Activated naive CD4-positive, alpha-beta T cell treated with anti-CD3 and anti-CD28 coated beads for 36 hours (primary cell): ENCODE data around the gene GAS7. TPM values are rescaled to one million over a fixed set of nuclear protein-coding genes. Genes with fewer than 3 reads are reported as not detected.

Source experiments
- CTCF ChIA-PET: fragments of 350-600 bp; sonication (Branson Sonifier 250); formaldehyde crosslinking; loops from one replicate; lab custom pipeline; 2021; ENCODE audit warnings: antibody characterized with exemption; lab: Charles Lee
- DNase-seq: peaks from one replicate; pipeline ENCODE4 v3.0.0-alpha.2; 2020
- H3K27ac Mint-ChIP-seq: one replicate; pipeline ENCODE4 v1.8.0; 2021; ENCODE audit warnings: mild to moderate bottlenecking, mixed read lengths
- H3K27me3 Mint-ChIP-seq: one replicate; pipeline ENCODE4 v1.8.0; 2021; ENCODE audit warnings: low read depth, mixed read lengths
- H3K36me3 Mint-ChIP-seq: one replicate; pipeline ENCODE4 v1.8.0; 2021; ENCODE audit warnings: low read depth, mixed read lengths
- H3K4me1 Mint-ChIP-seq: one replicate; pipeline ENCODE4 v1.8.0; 2021; ENCODE audit warnings: low read depth, mixed read lengths
- H3K4me3 Mint-ChIP-seq: one replicate; pipeline ENCODE4 v1.8.0; 2021; ENCODE audit warnings: mild to moderate bottlenecking, moderate library complexity, mixed read lengths
- H3K9me3 Mint-ChIP-seq: one replicate; pipeline ENCODE4 v1.8.0; 2021; ENCODE audit warnings: mixed read lengths
- intact Hi-C: fragments of 100-400 bp; cut with micrococcal nuclease; formaldehyde crosslinking; loops from one replicate; pipeline ENCODE4 v1.15.1; 2023
- total RNA-seq, 2 experiments: library from RNA; stranded (reverse); gene quantifications; one replicate each; pipeline ENCODE4 v1.2.3, GENCODE V29; 2021

Gene GAS7
- total RNA-seq, 2 experiments from 2014 or later: 0.31 to 0.52 TPM

DNA sequence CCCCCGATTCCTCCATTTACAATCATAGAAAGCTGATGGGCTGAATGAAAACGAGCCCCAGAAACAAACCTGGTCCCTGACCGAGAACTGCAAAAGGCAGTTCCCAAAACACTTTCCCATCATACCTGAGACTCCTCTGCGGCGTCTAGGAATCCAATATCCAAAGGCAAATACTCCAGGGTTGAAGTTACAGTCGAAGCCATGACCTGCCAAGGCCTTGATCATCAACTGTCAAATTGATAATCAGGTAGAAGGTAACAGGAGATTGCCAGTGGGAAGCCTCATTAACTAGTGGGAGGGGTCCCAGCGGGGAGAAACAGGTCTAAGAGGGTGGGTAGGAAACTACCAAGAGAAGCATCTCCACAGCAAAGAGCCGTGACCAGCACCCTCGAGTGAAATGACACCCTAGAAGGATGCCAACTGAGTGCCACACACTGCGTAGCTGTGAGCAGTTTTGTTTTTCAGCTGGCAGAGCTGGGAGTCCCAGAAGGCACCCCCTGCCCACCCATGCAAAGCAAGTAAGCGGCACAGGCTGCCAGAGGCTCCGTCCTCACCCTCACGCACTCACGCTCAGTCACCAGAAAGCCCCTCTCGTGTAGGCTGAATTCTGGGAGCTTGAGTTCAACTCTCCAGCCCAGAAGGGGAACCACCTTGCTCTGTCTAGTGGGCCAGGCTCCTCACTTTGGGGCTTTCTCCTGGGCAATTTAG is 146.1 kb downstream of the GAS7 start:
- H3K27me3 Mint-ChIP-seq: no peaks in the 10 kb centered on the region
- DNase-seq: no peak
- H3K27ac Mint-ChIP-seq: no peak overlapping the region
- H3K36me3 Mint-ChIP-seq: no peaks in the 10 kb centered on the region
- no peaks in the 10 kb centered on the region for H3K9me3 Mint-ChIP-seq
- intact Hi-C loops: no loop called here
- no peak overlapping the region for H3K4me3 Mint-ChIP-seq
- H3K4me1 Mint-ChIP-seq: no peaks in the 10 kb centered on the region
- CTCF ChIA-PET: no interaction called here

DNA sequence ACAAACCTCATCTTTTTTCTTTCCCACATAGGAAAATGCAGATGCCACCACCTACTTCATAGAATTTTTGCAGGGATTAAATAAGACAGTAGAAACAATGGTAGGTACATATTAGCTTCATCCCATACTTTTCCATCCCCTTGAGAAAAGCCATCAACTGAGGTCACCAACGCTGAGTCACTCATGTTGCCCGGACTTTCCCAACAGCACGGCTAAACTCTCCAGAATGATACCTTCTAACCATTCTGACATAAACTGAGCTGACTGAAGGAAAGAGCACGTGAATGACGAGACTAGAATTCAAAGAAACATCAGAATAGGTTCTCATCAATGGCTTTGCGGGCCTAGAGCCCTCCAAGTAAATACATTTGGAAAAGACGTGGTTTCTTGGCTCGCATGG is 147.3 kb downstream of the GAS7 start:
- Mint-ChIP-seq H3K27ac (no peak overlapping the region), H3K36me3 (no peaks in the 10 kb centered on the region), H3K4me1 (no peaks in the 10 kb centered on the region), H3K27me3 (no peaks in the 10 kb centered on the region), H3K4me3 (no peak overlapping the region), H3K9me3 (no peaks in the 10 kb centered on the region)
- CTCF ChIA-PET: no interaction called here
- intact Hi-C loops: no loop called here
- no peak for DNase-seq

DNA sequence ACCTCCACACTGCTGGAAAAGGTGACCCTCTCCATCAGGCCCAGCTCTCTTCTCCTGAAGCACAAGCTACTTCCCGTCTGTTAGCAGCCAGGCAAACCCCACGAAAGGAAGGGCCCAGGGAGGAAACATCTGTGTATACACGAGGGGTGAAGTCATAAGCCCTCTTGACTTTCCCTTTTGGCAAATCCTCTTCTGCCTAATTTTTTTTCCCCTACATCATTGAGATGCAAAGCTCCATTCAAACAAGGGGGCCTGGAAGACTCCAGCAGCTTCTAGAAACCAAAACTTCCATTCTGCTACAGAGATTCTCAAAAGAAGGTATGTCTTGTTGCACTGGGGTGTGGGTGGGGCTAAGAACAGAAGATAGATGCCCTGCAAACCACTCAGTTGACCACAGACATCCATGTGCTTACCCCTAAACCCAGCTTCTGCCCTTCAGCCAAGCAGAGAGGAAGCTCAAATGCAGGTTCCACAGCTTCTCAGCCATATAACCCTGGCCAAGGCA is 147.8 kb downstream of the GAS7 start:
- Mint-ChIP-seq H3K36me3 (no peaks in the 10 kb centered on the region), H3K27ac (no peak overlapping the region), H3K4me1 (no peaks in the 10 kb centered on the region), H3K4me3 (no peak overlapping the region), H3K9me3 (no peaks in the 10 kb centered on the region), H3K27me3 (no peaks in the 10 kb centered on the region)
- intact Hi-C loops: no loop called here
- DNase-seq: no peak
- CTCF ChIA-PET: no interaction called here

DNA sequence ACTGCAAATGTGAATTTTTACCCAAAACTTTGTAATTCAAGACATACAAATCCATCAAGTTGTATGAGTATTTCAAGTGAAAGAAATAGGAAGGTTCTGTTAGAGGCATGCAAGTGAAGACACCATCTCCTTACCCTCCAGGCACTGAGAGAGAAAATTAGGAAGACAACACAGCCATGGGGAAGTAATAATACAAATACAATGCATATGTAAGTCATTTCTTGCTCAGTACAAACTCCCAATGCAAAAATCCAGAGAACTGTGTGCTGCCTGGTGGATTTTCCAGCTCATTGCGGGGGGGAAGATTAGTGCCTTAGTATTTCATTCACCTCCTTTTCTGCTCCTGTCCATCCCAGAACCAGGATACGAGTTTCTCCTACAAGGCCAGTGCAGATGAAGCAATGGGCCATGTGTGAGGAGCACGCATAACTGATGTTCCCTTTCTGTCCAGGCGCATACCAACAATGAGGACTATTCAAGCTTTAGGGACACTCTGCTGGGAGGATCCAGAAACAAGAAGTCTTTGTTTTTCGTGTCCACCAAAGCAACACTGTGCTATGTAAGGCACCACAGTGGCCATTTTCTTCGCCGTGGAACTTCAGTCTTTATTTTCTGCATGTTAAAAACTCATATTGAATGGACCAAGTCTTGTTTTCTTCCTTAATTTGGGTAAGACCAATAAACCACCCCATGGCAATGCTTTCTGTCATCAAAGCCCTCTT is 149.6 kb downstream of the GAS7 start:
- CTCF ChIA-PET: no interaction called here
- intact Hi-C loops: no loop called here
- Mint-ChIP-seq H3K9me3 (no peaks in the 10 kb centered on the region), H3K36me3 (no peaks in the 10 kb centered on the region), H3K4me3 (no peak overlapping the region), H3K4me1 (no peaks in the 10 kb centered on the region), H3K27me3 (no peaks in the 10 kb centered on the region), H3K27ac (no peak overlapping the region)
- DNase-seq: no peak

DNA sequence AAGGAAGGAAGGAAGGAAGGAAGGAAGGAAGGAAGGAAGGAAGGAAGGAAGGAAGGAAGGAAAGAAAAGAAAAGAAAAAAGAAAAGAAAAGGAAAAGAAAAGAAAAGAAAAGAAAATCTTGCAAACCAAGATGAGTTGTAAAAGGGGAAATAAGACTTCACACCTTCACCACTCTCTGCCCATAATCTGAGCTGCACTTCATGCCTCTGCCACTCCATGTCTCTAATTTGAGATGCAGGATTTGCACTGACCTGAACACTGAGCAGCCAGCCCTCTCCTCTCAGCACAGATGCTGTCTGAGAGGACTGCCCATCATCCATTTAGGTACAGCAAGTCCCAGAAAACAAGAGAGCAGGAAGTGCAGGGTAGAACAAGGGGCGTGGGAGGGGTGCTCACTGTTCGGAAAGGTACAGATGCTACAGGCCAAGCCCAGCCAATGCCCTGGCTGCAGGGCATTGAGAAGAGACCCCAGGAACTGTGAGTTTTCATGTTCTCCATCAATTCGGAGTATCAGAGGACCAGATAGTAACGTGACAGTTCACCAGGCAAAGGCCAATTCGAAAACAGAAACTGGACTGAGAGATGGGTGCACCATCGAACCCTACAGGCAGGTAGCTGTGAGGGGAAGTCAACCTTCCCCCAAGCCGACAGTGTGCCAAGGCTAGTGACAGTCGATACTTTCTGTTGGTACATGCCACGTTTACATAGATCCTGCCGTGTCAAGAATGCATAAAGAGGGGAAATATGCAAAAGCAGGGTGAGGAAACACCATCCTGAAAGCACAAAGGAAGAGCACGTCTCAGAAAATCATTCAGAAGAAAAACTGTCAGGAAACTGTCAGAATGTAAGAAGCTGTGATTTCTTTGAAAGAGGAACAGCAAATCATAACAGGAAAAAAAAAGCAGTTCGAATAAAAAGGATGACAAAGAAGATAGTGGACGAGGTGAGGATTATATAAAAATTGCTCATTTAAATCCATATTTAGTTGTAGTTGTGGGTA is 151.3 kb downstream of the GAS7 start:
- Mint-ChIP-seq H3K4me1 (no peaks in the 10 kb centered on the region), H3K27me3 (no peaks in the 10 kb centered on the region), H3K36me3 (no peaks in the 10 kb centered on the region), H3K27ac (no peak overlapping the region), H3K4me3 (no peak overlapping the region), H3K9me3 (no peaks in the 10 kb centered on the region)
- CTCF ChIA-PET: no interaction called here
- no peak for DNase-seq
- intact Hi-C loops: no loop called here

DNA sequence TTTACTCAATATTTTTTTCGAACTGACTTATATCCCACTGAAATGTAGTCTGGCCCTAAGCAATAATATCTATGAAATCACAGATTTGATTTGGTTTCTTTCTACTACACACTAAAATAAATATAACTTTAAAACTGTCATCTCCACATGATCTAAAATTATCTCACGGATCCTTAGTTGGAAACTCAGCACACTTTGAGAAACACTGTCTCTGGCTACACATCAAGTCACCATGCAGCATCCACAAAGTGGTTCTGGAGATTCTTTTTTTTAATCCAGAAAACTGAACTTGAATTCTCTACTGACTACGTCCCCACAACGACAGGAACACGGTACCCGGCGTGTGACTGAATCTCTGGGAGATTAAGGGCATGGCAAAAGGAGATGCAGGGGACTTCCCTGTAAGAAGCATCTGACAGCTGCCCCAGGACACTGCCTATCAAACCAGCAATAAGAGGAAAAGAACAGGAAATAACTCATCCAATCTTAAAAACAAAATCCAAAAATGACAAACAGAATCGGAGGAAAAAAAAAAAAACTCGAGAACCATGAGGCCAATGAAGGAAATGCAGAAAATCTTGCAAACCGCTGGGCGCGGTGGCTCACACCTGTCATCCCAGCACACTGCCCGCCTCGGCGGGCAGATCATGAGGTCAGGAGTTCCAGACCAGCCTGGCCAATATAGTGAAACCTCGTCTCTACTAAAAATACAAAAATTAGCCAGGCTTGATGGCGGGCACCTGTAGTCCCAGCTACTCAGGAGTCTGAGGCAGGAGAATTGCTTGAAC is 152.3 kb downstream of the GAS7 start:
- CTCF ChIA-PET: no interaction called here

DNA sequence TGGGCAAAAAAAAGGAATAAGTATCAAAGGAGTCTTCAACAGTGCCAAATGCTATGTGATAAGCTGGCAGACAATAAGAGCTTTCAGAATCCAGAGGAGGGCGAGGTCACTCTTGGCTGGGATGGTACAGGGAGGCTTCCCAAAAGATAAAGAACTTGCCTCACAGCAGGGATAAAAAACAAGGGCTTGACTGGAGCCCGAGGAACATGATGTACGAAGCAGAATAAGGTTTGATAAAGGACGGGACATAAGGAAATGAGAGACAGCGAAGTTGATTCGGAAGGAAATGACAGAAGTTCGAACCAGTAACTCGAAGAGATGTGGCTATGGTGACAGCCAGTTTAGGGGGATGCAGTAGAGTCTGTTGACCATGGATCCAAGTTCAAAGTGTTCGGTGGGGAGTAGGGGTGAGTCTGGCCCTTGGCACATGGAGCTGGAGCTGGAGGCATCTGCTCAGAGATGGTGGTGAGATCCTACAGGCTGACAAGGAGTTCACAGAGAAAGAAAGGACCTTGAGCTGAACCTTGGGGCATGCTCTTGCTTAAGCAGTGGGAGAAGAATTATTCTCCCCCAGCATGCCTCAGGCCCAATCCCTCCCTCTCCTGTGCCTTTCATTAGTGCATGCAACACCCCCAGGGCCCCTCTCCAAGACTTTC is 155.7 kb downstream of the GAS7 start:
- Mint-ChIP-seq H3K27me3 (no peaks in the 10 kb centered on the region), H3K4me1 (no peaks in the 10 kb centered on the region), H3K4me3 (no peak overlapping the region), H3K9me3 (no peaks in the 10 kb centered on the region), H3K36me3 (no peaks in the 10 kb centered on the region), H3K27ac (no peak overlapping the region)
- no peak for DNase-seq
- CTCF ChIA-PET: no interaction called here
- intact Hi-C loops: no loop called here

More for the DNA sequence above, 152.3 kb downstream of the GAS7 start:
- DNase-seq: no peak
- no peak overlapping the region for H3K4me3 Mint-ChIP-seq
- H3K36me3 Mint-ChIP-seq: no peaks in the 10 kb centered on the region
- intact Hi-C loops: no loop called here
- no peaks in the 10 kb centered on the region for H3K4me1 Mint-ChIP-seq
- H3K9me3 Mint-ChIP-seq: no peaks in the 10 kb centered on the region
- H3K27me3 Mint-ChIP-seq: no peaks in the 10 kb centered on the region
- no peak overlapping the region for H3K27ac Mint-ChIP-seq

DNA sequence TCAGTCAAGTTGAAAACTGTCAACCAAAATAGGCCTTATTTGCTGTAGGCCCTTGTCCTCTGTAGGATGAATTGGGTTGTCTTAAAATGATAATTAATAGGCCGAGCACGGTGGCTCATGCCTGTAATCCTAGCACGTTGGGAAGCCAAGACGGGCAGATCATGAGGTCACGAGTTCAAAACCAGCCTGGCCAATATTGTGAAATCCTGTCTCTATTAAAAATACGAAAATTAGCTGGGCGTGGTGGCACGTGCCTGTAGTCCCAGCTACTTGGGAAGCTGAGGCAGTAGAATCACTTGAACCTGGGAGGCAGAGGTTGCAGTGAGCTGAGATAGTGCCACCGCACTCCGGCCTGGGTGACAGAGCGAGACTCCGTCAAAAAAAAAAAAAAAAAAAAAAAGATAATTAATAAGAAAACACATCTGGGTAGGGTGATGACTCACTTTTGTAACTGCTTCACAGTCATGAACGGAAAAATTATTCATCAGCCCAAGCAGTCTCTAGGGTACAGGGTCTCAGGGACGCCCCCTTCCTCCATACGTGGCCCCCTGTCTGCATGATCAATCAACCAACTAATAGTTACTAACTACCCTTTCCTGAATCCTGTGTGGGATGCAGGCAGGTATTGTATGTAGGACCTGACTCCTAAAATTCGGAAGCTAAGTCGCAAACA is 156.4 kb downstream of the GAS7 start:
- CTCF ChIA-PET: no interaction called here
- Mint-ChIP-seq H3K36me3 (no peaks in the 10 kb centered on the region), H3K27me3 (no peaks in the 10 kb centered on the region), H3K27ac (no peak overlapping the region), H3K4me1 (no peaks in the 10 kb centered on the region), H3K9me3 (no peaks in the 10 kb centered on the region), H3K4me3 (no peak overlapping the region)
- intact Hi-C loops: no loop called here
- DNase-seq: no peak

DNA sequence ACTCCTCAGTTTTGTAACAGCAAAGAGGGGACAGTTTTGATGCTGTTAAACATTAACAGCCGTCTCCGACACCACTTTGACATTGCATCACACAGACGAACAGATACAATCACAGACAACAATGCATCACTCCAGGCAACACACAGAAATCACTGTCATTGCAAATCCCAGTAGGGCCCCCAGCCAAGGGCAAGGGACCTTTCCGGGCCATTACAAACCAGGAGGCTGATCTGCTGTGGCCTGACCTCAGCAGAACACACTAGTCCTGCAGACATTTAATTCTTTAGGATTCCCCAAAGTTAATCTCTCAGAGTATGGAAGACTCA is 157.2 kb downstream of the GAS7 start:
- no peak for DNase-seq
- Mint-ChIP-seq H3K4me3 (no peak overlapping the region), H3K36me3 (no peaks in the 10 kb centered on the region), H3K9me3 (no peaks in the 10 kb centered on the region), H3K4me1 (no peaks in the 10 kb centered on the region), H3K27me3 (no peaks in the 10 kb centered on the region), H3K27ac (no peak overlapping the region)
- CTCF ChIA-PET: no interaction called here
- intact Hi-C loops: no loop called here

DNA sequence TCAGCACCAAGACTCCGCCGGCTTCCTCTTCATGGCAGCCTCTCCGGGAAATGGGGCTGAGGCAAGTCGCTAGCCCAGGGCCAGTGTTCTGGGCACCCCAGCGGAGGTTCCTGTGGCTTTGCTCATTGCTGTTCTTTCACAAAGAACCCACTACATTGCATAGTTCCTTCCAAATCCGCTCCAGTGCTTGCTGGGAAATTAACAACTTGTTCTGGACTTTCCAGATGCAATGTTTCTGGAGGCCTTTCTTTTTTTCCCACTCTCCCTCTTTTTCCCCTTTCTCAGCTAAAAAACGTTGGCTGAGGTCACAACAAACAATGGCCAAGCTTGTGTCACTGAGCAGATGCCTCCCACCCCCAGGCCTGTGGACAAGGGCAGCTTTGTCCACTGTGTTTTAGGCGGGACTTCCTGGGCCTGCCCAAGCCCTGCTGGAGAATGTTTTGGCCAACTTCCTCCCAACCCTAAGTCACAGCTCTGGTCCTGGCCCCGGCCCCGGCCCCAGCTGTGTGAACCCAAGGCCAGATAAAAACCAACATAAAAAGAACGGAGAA is 161.8 kb downstream of the GAS7 start:
- Mint-ChIP-seq H3K27me3 (no peaks in the 10 kb centered on the region), H3K36me3 (no peaks in the 10 kb centered on the region), H3K4me1 (no peaks in the 10 kb centered on the region), H3K27ac (no peak overlapping the region), H3K4me3 (no peak overlapping the region), H3K9me3 (no peaks in the 10 kb centered on the region)
- intact Hi-C loops: no loop called here
- no peak for DNase-seq
- CTCF ChIA-PET: no interaction called here

DNA sequence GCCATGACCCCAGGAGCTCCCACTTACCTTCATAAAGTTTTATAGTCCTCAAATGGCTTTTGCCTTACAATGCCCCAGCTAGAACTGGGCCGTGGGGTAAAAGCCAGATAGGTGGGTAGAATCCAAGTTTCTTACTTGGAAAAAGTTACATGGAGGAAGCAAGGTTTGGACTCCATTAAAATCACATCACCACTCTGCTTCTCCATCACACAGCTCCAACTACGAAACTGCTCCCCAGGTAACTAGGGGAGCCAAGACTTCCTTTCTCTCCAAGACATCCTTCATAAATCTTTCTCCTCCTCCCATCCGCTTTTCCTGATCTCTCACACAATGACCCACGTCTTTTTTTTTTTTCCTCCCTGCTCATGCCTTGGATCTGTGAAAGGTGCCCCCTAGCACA is 162.5 kb downstream of the GAS7 start:
- no peak overlapping the region for H3K27ac Mint-ChIP-seq
- no peak overlapping the region for H3K4me3 Mint-ChIP-seq
- no peaks in the 10 kb centered on the region for H3K36me3 Mint-ChIP-seq
- H3K9me3 Mint-ChIP-seq: no peaks in the 10 kb centered on the region
- intact Hi-C loops: no loop called here
- H3K4me1 Mint-ChIP-seq: no peaks in the 10 kb centered on the region
- no peak for DNase-seq
- no peaks in the 10 kb centered on the region for H3K27me3 Mint-ChIP-seq
- CTCF ChIA-PET: no interaction called here
